A549 (cell line): Measurements from ENCODE around the gene CCDC54. TPM values are rescaled to one million over a fixed set of nuclear protein-coding genes. Genes with fewer than 3 reads are reported as not detected.
"Not testable (repeated sequence)": the region's sequence is repeated elsewhere in the genome, so short reads cannot be mapped to it uniquely, and the experiment has no call there.

ENCODE experiments used
- ATAC-seq, 2 experiments: fragments of 200-7000 bp in 1 of 2; fragments of >200 bp in 1 of 2; cut with Nextera tagmentation in 1 of 2; cut with Tn5 transposase in 1 of 2; 3 replicates each; pipeline versions ENCODE4 v1.8.0 to v1.9.1; 2018 to 2020; ENCODE audit warnings: mild to moderate bottlenecking in 1 of 2, moderate library complexity in 1 of 2
- CTCF ChIA-PET: fragments of 300-600 bp; sonication (Branson Sonifier 250); formaldehyde crosslinking; extraction: SDS; loops from one replicate; lab custom pipeline; 2021; ENCODE audit warnings: antibody characterized with exemption, inconsistent platforms; lab: Yijun Ruan, JAX
- POLR2A ChIA-PET: fragments of 350-600 bp; formaldehyde crosslinking; extraction: SDS; loops from one replicate; lab custom pipeline; 2021; ENCODE audit warnings: antibody characterized with exemption, inconsistent platforms; lab: Yijun Ruan, JAX
- DNase-seq, 2 experiments: peaks; one replicate each; pipeline versions ENCODE4 v3.0.0 to v3.0.0-alpha.2; 2011 to 2016; ENCODE audit warnings: low read depth in 1 of 2, low spot score in 1 of 2
- FAIRE-seq: peaks from 2 replicates; lab custom pipeline; 2011; peaks lifted over from hg19 to GRCh38; lab: Jason Lieb, UNC
- H3K27ac ChIP-seq, 2 experiments: fragments of >200 bp; sonication (Bioruptor Twin); formaldehyde crosslinking; 3 replicates each; pipeline ENCODE4 v1.5.1; 2016 to 2017
- H3K4me1 ChIP-seq: fragments of >200 bp; sonication (Bioruptor Twin); formaldehyde crosslinking; 3 replicates; pipeline ENCODE4 v1.6.1; 2016
- H3K4me2 ChIP-seq: fragments of >200 bp; sonication (Bioruptor Twin); formaldehyde crosslinking; 3 replicates; pipeline ENCODE4 v1.6.1; 2016
- H3K4me3 ChIP-seq: fragments of >200 bp; sonication (Bioruptor Twin); formaldehyde crosslinking; 3 replicates; pipeline ENCODE4 v1.5.1; 2016
- H3K9me3 ChIP-seq: fragments of >200 bp; sonication (Bioruptor Twin); formaldehyde crosslinking; 3 replicates; pipeline ENCODE4 v1.6.1; 2016
- CEBPB ChIP-seq, 2 experiments: fragments of >200 bp in 1 of 2; sonication (Bioruptor Twin) in 1 of 2; formaldehyde crosslinking in 1 of 2; IDR thresholded peaks; 2 replicates each; pipeline ENCODE4 v1.6.1; 2012 to 2016
- CHD2 ChIP-seq: fragments of 150-350 bp; IDR thresholded peaks from 2 replicates; pipeline ENCODE4 v1.6.1; 2014; ENCODE audit warnings: low read length; ENCODE audit not compliant: partially characterized antibody
- CHD4 ChIP-seq: fragments of 200-600 bp; sonication (generic); IDR thresholded peaks from 2 replicates; pipeline ENCODE4 v1.6.1; 2016; ENCODE audit warnings: antibody characterized with exemption, mild to moderate bottlenecking, borderline replicate concordance
- E2F6 ChIP-seq: IDR thresholded peaks from 2 replicates; pipeline ENCODE4 v1.6.1; 2012; ENCODE audit warnings: low read depth, borderline replicate concordance
- EHMT2 ChIP-seq: fragments of 200-600 bp; sonication (generic); IDR thresholded peaks from 2 replicates; pipeline ENCODE4 v1.6.1; 2016; ENCODE audit warnings: antibody characterized with exemption, low read depth, mild to moderate bottlenecking, moderate library complexity
- ESRRA ChIP-seq: fragments of 150-350 bp; IDR thresholded peaks from 2 replicates; pipeline ENCODE4 v1.6.1; 2014; ENCODE audit warnings: mild to moderate bottlenecking, low read length, borderline replicate concordance
- FOSB ChIP-seq: fragments of 250-450 bp; sonication (Bioruptor Pico); IDR thresholded peaks from 2 replicates; pipeline ENCODE4 v1.5.0; 2020; ENCODE audit warnings: mild to moderate bottlenecking, moderate library complexity
- FOXS1 ChIP-seq: fragments of 250-450 bp; sonication (Bioruptor Pico); IDR thresholded peaks from 2 replicates; pipeline ENCODE4 v1.5.0; 2020; ENCODE audit warnings: mild to moderate bottlenecking, moderate library complexity
- GATA3 ChIP-seq: IDR thresholded peaks from 2 replicates; pipeline ENCODE4 v1.6.1; 2012; ENCODE audit warnings: borderline replicate concordance
- HDAC2 ChIP-seq: fragments of 200-600 bp; sonication (generic); IDR thresholded peaks from 2 replicates; pipeline ENCODE4 v1.6.1; 2016
- HES2 ChIP-seq: fragments of >200 bp; sonication (Bioruptor Twin); formaldehyde crosslinking; IDR thresholded peaks from 2 replicates; pipeline ENCODE4 v1.6.1; 2016
- HEYL ChIP-seq: fragments of 250-450 bp; sonication (Bioruptor Pico); IDR thresholded peaks from 2 replicates; pipeline ENCODE4 v1.8.0; 2021; ENCODE audit warnings: mild to moderate bottlenecking, moderate library complexity
- HMGXB4 ChIP-seq: fragments of 250-450 bp; sonication (Bioruptor Pico); IDR thresholded peaks from 2 replicates; pipeline ENCODE4 v1.5.0; 2021; ENCODE audit warnings: mild to moderate bottlenecking, moderate library complexity, borderline replicate concordance
- HOXA7 ChIP-seq: fragments of 250-450 bp; sonication (Bioruptor Pico); IDR thresholded peaks from 2 replicates; pipeline ENCODE4 v1.5.0; 2020; ENCODE audit warnings: mild to moderate bottlenecking, moderate library complexity
- HOXB5 ChIP-seq: fragments of 250-450 bp; sonication (Bioruptor Pico); IDR thresholded peaks from 2 replicates; pipeline ENCODE4 v1.5.0; 2020; ENCODE audit warnings: mild to moderate bottlenecking, moderate library complexity
- JUN ChIP-seq, 2 experiments: fragments of >200 bp; sonication (Bioruptor Twin); formaldehyde crosslinking; IDR thresholded peaks; 2 replicates in 1 of 2; 3 replicates in 1 of 2; pipeline ENCODE4 v1.6.1; 2016 to 2017
- KDM5A ChIP-seq: fragments of 200-600 bp; sonication (generic); IDR thresholded peaks from 2 replicates; pipeline ENCODE4 v1.6.1; 2016; ENCODE audit warnings: antibody characterized with exemption, mild to moderate bottlenecking
- MAX ChIP-seq: IDR thresholded peaks from 2 replicates; pipeline ENCODE4 v1.6.1; 2012
- MAZ ChIP-seq: fragments of 150-350 bp; IDR thresholded peaks from 2 replicates; pipeline ENCODE4 v1.6.1; 2014; ENCODE audit warnings: antibody characterized with exemption, low read depth, low read length, borderline replicate concordance
- NPAS2 ChIP-seq: fragments of 250-450 bp; sonication (Bioruptor Pico); IDR thresholded peaks from 2 replicates; pipeline ENCODE4 v1.8.0; 2022; ENCODE audit warnings: mild to moderate bottlenecking, moderate library complexity, borderline replicate concordance
- NR3C1 ChIP-seq: fragments of >200 bp; sonication (Bioruptor Twin); formaldehyde crosslinking; IDR thresholded peaks from 3 replicates; pipeline ENCODE4 v1.6.1; 2017
- RCOR1 ChIP-seq: fragments of 150-350 bp; IDR thresholded peaks from 2 replicates; pipeline ENCODE4 v1.6.1; 2014; ENCODE audit warnings: antibody characterized with exemption, low read length, low read depth
- RFX5 ChIP-seq: fragments of 450-650 bp; IDR thresholded peaks from 2 replicates; pipeline ENCODE4 v1.7.1; 2014; ENCODE audit warnings: antibody characterized with exemption, mild to moderate bottlenecking, moderate library complexity
- SREBF2 ChIP-seq: fragments of 450-650 bp; IDR thresholded peaks from 2 replicates; pipeline ENCODE4 v1.6.1; 2014; ENCODE audit warnings: mild to moderate bottlenecking, moderate library complexity
- ZC3H11A ChIP-seq: fragments of 450-650 bp; IDR thresholded peaks from 2 replicates; pipeline ENCODE4 v1.6.1; 2014; ENCODE audit warnings: antibody characterized with exemption, mild to moderate bottlenecking
- ZNF302 ChIP-seq: fragments of 250-450 bp; sonication (Bioruptor Pico); IDR thresholded peaks from 2 replicates; pipeline ENCODE4 v1.9.0; 2021; ENCODE audit warnings: inconsistent platforms, mild to moderate bottlenecking, moderate library complexity
- WGBS: methylation state at CpG from one replicate; pipeline ENCODE4 v1.1.6; 2017; ENCODE audit errors: missing lambda C conversion rate; 5-methylcytosine and 5-hydroxymethylcytosine counted together
- polyA plus RNA-seq, 4 experiments: library from polyadenylated mRNA; depleted of rRNA in 3 of 4; stranded (reverse); fragments of >200 nt; fragmentation: RNase III in 1 of 4; extraction: RNeasy Plus Mini Kit Qiagen cat#74134 plus additional on column Dnase treatment in 1 of 4; gene quantifications; 2 replicates in 3 of 4; 3 replicates in 1 of 4; pipeline ENCODE4 v1.2.3, GENCODE V29; 2011 to 2017

Gene CCDC54
- polyA plus RNA-seq, 2 of the 4 experiments (the other 2 are of a cell fraction) = not detected

- H3K4me3 ChIP-seq, CTCF ChIA-PET, H3K9me3 ChIP-seq, ATAC-seq, POLR2A ChIA-PET, H3K4me1 ChIP-seq, FAIRE-seq, H3K27ac ChIP-seq, H3K4me2 ChIP-seq, DNase-seq: not testable (repeated sequence)
- WGBS = 79% methylated on average over 3 of the region's 3 CpGs
These were observed 37.5 kb upstream of the CCDC54 start for GRCh38 chr3:107339690-107340089.

- no peak for FAIRE-seq
- CTCF ChIA-PET = no interaction called here
- ATAC-seq = no peak
- Histone ChIP-seq H3K4me1 (no peaks in the 10 kb centered on the region), H3K4me2 (no peak overlapping the region), H3K27ac (no peak overlapping the region), H3K9me3 (no peaks in the 10 kb centered on the region), H3K4me3 (no peak overlapping the region)
- no peak for TF ChIP-seq CEBPB (IDR thresholded peaks at IDR 0.05)
- TF ChIP-seq CHD2 = no peak
- TF ChIP-seq HDAC2 = no peak
- no peak for TF ChIP-seq CHD4
- TF ChIP-seq KDM5A = no peak
- TF ChIP-seq ZNF302 = no peak
- TF ChIP-seq RFX5 = no peak
- no peak for TF ChIP-seq MAZ
- TF ChIP-seq JUN (IDR thresholded peaks at IDR 0.05) = no peak
- TF ChIP-seq MAX = no peak
- TF ChIP-seq GATA3 = no peak
- TF ChIP-seq ZC3H11A = no peak
- no peak for TF ChIP-seq HOXB5 (CRISPR knock-in tag)
- no peak for TF ChIP-seq HMGXB4
- TF ChIP-seq NPAS2 (CRISPR knock-in tag) = no peak
- TF ChIP-seq EHMT2 = no peak
- DNase-seq = no peak
- POLR2A ChIA-PET = no interaction called here
These were observed 32.5 kb upstream of the CCDC54 start for GRCh38 chr3:107344722-107345121.

GRCh38 chr3:107345822-107346405, 31.3 kb upstream of the CCDC54 start:
- WGBS = 71% methylated on average over 4 of the region's 4 CpGs
- Histone ChIP-seq H3K4me2 (no peak overlapping the region), H3K9me3 (no peaks in the 10 kb centered on the region), H3K4me3 (no peak overlapping the region), H3K4me1 (no peaks in the 10 kb centered on the region), H3K27ac (no peak overlapping the region)
- FAIRE-seq = no peak
- POLR2A ChIA-PET = no interaction called here
- CTCF ChIA-PET = interaction anchor here (1.0 to 1.3 kb wide), 2 partner anchors 21 to 75 kb away, joined by 3 to 4 read pairs; no protein-coding TSS in a partner anchor
- no peak for TF ChIP-seq HOXA7 (CRISPR knock-in tag)
- TF ChIP-seq ZC3H11A = no peak
- no peak for TF ChIP-seq CEBPB (IDR thresholded peaks at IDR 0.05)
- no peak for TF ChIP-seq EHMT2
- no peak for TF ChIP-seq E2F6
- TF ChIP-seq GATA3 = no peak
- no peak for TF ChIP-seq HES2
- TF ChIP-seq FOSB = no peak
- TF ChIP-seq RCOR1 = no peak
- TF ChIP-seq HEYL = no peak
- TF ChIP-seq SREBF2 = no peak
- no peak for TF ChIP-seq NR3C1
- TF ChIP-seq ESRRA = no peak
- no peak for TF ChIP-seq MAX
- no peak for TF ChIP-seq FOXS1 (CRISPR knock-in tag)
- no peak for TF ChIP-seq JUN (IDR thresholded peaks at IDR 0.05)
- ATAC-seq = no peak
- DNase-seq = no peak
